ENCODE measurements around the gene LAPTM5. TPM values are rescaled to one million over a fixed set of nuclear protein-coding genes. Genes with fewer than 3 reads are reported as not detected.

Gene LAPTM5
- total RNA-seq, 3 donors from 2014 or later = 41.3 to 130 (median 70.1) TPM

GRCh38 chr1:30786264-30786991 is 28.9 kb upstream of the LAPTM5 start:
- Histone ChIP-seq H3K4me3 (no peak overlapping the region), H3K4me1 (no peaks in the 10 kb centered on the region), H3K27ac (no peak overlapping the region), H3K27me3 (no peaks in the 10 kb centered on the region), H3K36me3 (no peaks in the 10 kb centered on the region), H3K9me3 (no peaks in the 10 kb centered on the region)
- DNase-seq (ENCODE audit: low spot score in 2 of 2) = no peak
- TF ChIP-seq POLR2AphosphoS5 (IDR thresholded peaks at IDR 0.05) (no peak), POLR2A (IDR thresholded peaks at IDR 0.05) (no peak)
- TF ChIP-seq, protein P1, sequence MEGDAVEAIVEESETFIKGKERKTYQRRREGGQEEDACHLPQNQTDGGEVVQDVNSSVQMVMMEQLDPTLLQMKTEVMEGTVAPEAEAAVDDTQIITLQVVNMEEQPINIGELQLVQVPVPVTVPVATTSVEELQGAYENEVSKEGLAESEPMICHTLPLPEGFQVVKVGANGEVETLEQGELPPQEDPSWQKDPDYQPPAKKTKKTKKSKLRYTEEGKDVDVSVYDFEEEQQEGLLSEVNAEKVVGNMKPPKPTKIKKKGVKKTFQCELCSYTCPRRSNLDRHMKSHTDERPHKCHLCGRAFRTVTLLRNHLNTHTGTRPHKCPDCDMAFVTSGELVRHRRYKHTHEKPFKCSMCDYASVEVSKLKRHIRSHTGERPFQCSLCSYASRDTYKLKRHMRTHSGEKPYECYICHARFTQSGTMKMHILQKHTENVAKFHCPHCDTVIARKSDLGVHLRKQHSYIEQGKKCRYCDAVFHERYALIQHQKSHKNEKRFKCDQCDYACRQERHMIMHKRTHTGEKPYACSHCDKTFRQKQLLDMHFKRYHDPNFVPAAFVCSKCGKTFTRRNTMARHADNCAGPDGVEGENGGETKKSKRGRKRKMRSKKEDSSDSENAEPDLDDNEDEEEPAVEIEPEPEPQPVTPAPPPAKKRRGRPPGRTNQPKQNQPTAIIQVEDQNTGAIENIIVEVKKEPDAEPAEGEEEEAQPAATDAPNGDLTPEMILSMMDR (IDR thresholded peaks at IDR 0.05) = no peak
- intact Hi-C loops (cut with DNase I; ENCODE audit: low total_unique reads) = no loop called here

DNA sequence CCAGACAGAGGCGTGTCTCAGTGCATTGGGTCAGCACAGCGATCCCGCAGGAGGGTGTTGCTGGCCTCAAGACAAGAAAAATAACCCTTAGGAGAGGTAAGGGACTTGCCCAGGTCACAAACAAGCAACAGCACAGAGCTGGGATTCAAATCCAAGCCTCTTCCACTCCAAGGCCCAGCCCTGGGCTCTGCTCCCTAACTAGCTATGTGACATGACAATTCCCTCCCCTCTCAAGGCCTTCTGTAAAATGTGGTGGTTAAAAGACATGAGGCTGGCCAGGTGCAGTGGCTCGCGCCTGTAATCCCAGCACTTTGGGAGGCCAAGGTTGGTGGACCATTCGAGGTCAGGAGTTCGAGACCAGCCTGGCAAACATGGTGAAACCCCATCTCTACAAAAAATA is 28.1 kb upstream of the LAPTM5 start:
- TF ChIP-seq POLR2AphosphoS5 (IDR thresholded peaks at IDR 0.05) = no peak
- Histone ChIP-seq H3K36me3 (no peaks in the 10 kb centered on the region), H3K4me3 (no peak overlapping the region), H3K27ac (no peak overlapping the region), H3K27me3 (no peaks in the 10 kb centered on the region), H3K4me1 (no peaks in the 10 kb centered on the region), H3K9me3 (no peaks in the 10 kb centered on the region)
- no peak for DNase-seq (ENCODE audit: low spot score in 2 of 2)
- intact Hi-C loops (cut with DNase I; ENCODE audit: low total_unique reads) = no loop called here

DNA sequence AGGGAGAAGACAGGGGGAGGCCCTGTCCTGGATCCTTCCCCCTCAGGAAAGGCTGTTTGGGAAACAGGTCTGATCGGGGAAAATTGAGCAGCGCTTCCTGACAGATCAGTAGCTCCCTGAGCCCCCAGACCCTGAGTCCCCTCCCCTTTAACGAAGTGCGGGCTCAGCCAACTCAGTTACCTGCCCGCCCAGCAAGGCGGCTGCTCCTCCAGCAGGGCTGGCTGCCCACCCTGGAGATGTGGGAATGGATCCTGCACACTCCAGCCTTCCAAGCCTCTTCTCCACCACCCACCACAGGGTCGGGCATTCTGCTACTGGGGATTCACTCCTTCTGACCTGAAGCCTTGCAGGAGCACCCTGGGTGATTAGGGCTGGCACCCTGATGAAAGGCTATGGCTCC is 27.6 kb upstream of the LAPTM5 start:
- no peaks in the 10 kb centered on the region for H3K9me3 ChIP-seq
- H3K27me3 ChIP-seq = no peaks in the 10 kb centered on the region
- DNase-seq (ENCODE audit: low spot score in 2 of 2) = no peak
- no peak overlapping the region for H3K4me3 ChIP-seq
- intact Hi-C loops (cut with DNase I; ENCODE audit: low total_unique reads) = no loop called here
- no peak overlapping the region for H3K27ac ChIP-seq
- H3K36me3 ChIP-seq = no peaks in the 10 kb centered on the region
- no peaks in the 10 kb centered on the region for H3K4me1 ChIP-seq
- TF ChIP-seq, protein P1 (IDR thresholded peaks at IDR 0.05) = no peak
- TF ChIP-seq POLR2AphosphoS5 (IDR thresholded peaks at IDR 0.05) (no peak), POLR2A (IDR thresholded peaks at IDR 0.05) (no peak)

DNA sequence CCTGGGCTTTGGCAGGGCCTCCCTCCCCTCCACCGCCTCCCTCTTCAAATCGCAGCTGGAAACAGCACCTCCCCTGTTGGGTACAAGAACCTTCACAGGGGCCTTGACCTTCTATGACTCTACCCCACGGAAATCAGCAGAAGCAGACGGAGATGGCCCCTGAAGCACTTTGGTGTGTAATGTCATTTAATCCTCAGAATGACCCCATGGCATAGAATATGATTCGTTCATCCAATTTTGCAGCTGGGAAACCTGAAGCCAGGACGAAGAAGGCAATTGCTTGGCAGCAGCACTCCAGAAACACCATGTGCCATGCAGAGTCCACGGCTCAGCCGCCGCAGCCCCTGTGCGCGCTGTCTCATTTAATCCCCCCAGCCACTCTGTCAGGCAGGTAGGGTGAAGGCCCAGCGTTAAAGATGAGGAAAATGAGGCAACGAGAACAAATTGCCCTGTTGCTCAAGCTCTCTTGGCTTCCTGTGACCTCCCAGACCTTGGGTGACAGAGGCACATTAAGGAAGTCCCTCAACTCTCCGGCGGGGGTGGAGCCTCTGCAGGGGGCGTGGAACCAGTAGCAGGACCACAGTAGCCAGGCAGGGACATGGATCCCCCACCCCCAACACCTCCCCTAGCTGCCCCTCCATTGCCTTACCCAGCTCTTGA is 25.8 kb upstream of the LAPTM5 start:
- Histone ChIP-seq H3K27me3 (no peaks in the 10 kb centered on the region), H3K4me3 (no peak overlapping the region), H3K9me3 (no peaks in the 10 kb centered on the region), H3K36me3 (no peaks in the 10 kb centered on the region), H3K27ac (no peak overlapping the region), H3K4me1 (no peaks in the 10 kb centered on the region)
- DNase-seq (ENCODE audit: low spot score in 2 of 2) = no peak
- intact Hi-C loops (cut with DNase I; ENCODE audit: low total_unique reads) = loop anchor here (1.0 kb wide), 1 partner anchor 36 kb away; no protein-coding TSS in a partner anchor
- no peak for TF ChIP-seq POLR2AphosphoS5 (IDR thresholded peaks at IDR 0.05)
- TF ChIP-seq POLR2A (IDR thresholded peaks at IDR 0.05) = no peak
- TF ChIP-seq, protein P1 (IDR thresholded peaks at IDR 0.05) = no peak

DNA sequence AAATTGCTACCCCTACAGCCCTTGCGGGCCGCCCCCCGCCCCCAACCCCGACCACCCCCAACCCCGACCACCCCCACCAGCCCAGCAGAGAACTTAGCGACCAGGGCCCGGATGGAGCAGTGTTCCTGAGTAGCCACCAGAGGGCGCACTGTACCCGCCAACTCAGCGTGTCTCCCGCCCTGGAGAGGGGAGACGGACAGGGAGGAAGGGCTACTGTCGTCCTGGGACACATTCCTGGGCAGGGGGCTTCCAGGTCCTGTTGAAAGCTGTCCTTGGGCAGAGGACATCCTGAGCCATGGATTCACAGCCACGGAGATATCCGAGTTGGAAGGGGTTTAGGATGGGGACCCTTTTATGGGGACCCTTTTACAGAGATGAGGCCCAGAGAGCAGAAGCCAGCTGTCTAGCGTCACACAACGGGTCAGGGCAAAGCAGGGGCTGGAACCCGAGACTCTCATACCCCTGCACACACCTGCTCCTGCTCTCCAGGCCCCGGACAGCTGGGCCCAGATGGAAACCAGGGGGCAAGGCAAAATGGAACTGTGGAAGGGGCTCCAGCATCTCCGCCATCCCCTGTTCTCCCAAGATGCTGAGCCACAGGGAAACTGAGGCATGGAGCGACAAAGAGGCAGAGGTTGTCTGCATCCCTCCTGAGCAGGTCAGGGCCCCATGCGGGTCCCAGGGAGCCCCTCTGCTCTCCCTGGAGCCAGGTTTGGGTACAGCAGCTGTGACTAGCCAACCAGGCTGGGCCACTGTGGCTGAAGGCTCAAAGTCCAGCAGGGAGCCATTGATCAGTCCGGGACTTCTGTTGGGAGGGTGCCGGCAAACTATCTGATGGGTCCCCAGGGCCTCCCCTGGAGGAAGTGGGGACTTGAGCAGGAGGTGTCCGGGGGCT is 25.0 kb upstream of the LAPTM5 start:
- H3K27me3 ChIP-seq = no peaks in the 10 kb centered on the region
- DNase-seq (ENCODE audit: low spot score in 2 of 2) = peak in 1 of 2 donors; percentile 78
- no peaks in the 10 kb centered on the region for H3K4me1 ChIP-seq
- no peaks in the 10 kb centered on the region for H3K36me3 ChIP-seq
- peak overlapping the region in 1 of 3 donors; percentile 24 for H3K4me3 ChIP-seq
- no peak overlapping the region for H3K27ac ChIP-seq
- no peak for TF ChIP-seq POLR2A (IDR thresholded peaks at IDR 0.05)
- TF ChIP-seq, protein P1 (IDR thresholded peaks at IDR 0.05) = peak in 2 of 3 donors; percentile 47 to 56
- intact Hi-C loops (cut with DNase I; ENCODE audit: low total_unique reads) = loop anchor here (1.0 kb wide), 1 partner anchor 37 kb away; no protein-coding TSS in a partner anchor
- no peaks in the 10 kb centered on the region for H3K9me3 ChIP-seq
